Measurements from ENCODE around the gene IFNGR1. TPM values are rescaled to one million over a fixed set of nuclear protein-coding genes. Genes with fewer than 3 reads are reported as not detected.

The IFNGR1 gene
- total RNA-seq, 1 experiment from 2014 or later: 28.1 TPM

GRCh38 chr6:137149035-137149393 lies 70.2 kb downstream of the IFNGR1 start:
- Histone ChIP-seq H3K4me1 (no peaks in the 10 kb centered on the region), H3K27ac (no peak overlapping the region), H3K9me3 (replicated peaks) (no peaks in the 10 kb centered on the region), H3K4me3 (no peak overlapping the region), H3K36me3 (no peaks in the 10 kb centered on the region), H3K27me3 (no peaks in the 10 kb centered on the region)
- no peak for DNase-seq

- Histone ChIP-seq H3K36me3 (no peaks in the 10 kb centered on the region), H3K27ac (no peak overlapping the region), H3K9me3 (replicated peaks) (no peaks in the 10 kb centered on the region), H3K27me3 (no peaks in the 10 kb centered on the region), H3K4me1 (no peaks in the 10 kb centered on the region), H3K4me3 (no peak overlapping the region)
- DNase-seq: no peak
Measured at GRCh38 chr6:137148306-137149034, 70.7 kb downstream of the IFNGR1 start.

Other genes starting within 250 kb of the IFNGR1 start
- gene IL20RA, start 174.4 kb downstream of the IFNGR1 start, total RNA-seq (2014; rRNA removed; shearing (Covaris generic)): 0.13 and 0.22 TPM in 2 replicates
- not detected in 2 replicates for gene IL22RA2, start 45.7 kb downstream of the IFNGR1 start, total RNA-seq (2014; rRNA removed; shearing (Covaris generic))

All from SJCRH30 (cell line).